ENCODE measurements around the gene CEP76. TPM values are rescaled to one million over a fixed set of nuclear protein-coding genes. Genes with fewer than 3 reads are reported as not detected.

CEP76 gene
- total RNA-seq, 1 experiment from 2014 or later: 18.6 TPM

DNA sequence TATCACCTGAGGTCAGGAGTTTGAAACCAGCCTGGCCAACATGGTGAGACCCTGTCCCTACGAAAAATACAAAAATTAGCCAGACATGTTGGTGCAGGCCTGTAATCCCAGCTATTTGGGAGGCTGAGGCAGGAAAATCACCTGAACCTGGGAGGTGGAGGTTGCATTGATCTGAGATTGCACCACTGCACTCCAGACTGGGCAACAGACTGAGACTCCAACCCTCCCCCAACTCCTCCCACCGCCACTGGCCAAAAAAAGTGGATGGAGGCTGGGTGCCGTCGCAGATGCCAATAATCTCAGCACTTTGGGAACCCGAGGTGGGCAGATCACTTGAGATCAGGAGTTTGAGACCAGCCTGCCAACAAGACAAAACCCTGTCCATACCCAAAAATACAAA, 34.5 kb downstream of the CEP76 start:
- WGBS (ENCODE audit: extremely low coverage, insufficient read length, low lambda C conversion rate): no CpG with 5 or more reads among the region's 5 CpGs
- no peaks in the 10 kb centered on the region for H4K20me1 ChIP-seq (ENCODE audit: control insufficient read depth, insufficient read depth, insufficient read length)
- no peak overlapping the region for H2BK15ac ChIP-seq (ENCODE audit: low read depth, low read length)
- no peaks in the 10 kb centered on the region for H3K23me2 ChIP-seq (ENCODE audit: insufficient read length, low read depth, low read length, poor library complexity, severe bottlenecking)
- no peaks in the 10 kb centered on the region for H3K9me3 Mint-ChIP-seq
- no peak overlapping the region for H4K8ac ChIP-seq (replicated peaks; ENCODE audit: insufficient read length, low read depth, low read length)
- no peak overlapping the region for H3K4ac ChIP-seq (ENCODE audit: low read depth, low read length)
- H3K23ac ChIP-seq (ENCODE audit: insufficient read length, low read depth, low read length): no peak overlapping the region
- TF ChIP-seq, protein P1, sequence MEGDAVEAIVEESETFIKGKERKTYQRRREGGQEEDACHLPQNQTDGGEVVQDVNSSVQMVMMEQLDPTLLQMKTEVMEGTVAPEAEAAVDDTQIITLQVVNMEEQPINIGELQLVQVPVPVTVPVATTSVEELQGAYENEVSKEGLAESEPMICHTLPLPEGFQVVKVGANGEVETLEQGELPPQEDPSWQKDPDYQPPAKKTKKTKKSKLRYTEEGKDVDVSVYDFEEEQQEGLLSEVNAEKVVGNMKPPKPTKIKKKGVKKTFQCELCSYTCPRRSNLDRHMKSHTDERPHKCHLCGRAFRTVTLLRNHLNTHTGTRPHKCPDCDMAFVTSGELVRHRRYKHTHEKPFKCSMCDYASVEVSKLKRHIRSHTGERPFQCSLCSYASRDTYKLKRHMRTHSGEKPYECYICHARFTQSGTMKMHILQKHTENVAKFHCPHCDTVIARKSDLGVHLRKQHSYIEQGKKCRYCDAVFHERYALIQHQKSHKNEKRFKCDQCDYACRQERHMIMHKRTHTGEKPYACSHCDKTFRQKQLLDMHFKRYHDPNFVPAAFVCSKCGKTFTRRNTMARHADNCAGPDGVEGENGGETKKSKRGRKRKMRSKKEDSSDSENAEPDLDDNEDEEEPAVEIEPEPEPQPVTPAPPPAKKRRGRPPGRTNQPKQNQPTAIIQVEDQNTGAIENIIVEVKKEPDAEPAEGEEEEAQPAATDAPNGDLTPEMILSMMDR (conservative IDR thresholded peaks at IDR 0.05): no peak
- H3K56ac ChIP-seq (ENCODE audit: insufficient read length, low read depth, low read length): no peak overlapping the region
- no peak overlapping the region for H3K14ac ChIP-seq (ENCODE audit: insufficient read depth, low read length)
- no peaks in the 10 kb centered on the region for H3K27me3 ChIP-seq (ENCODE audit: insufficient read depth, low read length)
- peaks cover 2 to 20% (median 8%) of the 10 kb centered on the region in 3 experiments; a peak in 5 of 7 replicates for H3K36me3 Mint-ChIP-seq (ENCODE audit: insufficient read depth in 1 of 3, low read depth in 3 of 3)
- H4K5ac ChIP-seq (ENCODE audit: insufficient read length, low read depth, low read length): no peak overlapping the region
- H3K27ac Mint-ChIP-seq: no peak overlapping the region
- no peaks in the 10 kb centered on the region for H3K4me1 Mint-ChIP-seq
- H3T11ph ChIP-seq (ENCODE audit: low read length): no peak overlapping the region
- H3K79me1 ChIP-seq (ENCODE audit: insufficient read depth, low read depth, low read length, poor library complexity, severe bottlenecking): no peaks in the 10 kb centered on the region
- H3K4me3 Mint-ChIP-seq: no peak overlapping the region
- H3K27ac ChIP-seq (ENCODE audit: insufficient read length, low read depth, low read length): no peak overlapping the region
- H3K79me2 ChIP-seq (ENCODE audit: insufficient read depth, low read length): no peaks in the 10 kb centered on the region
- no peak overlapping the region for H2BK12ac ChIP-seq (ENCODE audit: insufficient read length, low read depth, low read length)
- H4K91ac ChIP-seq (ENCODE audit: insufficient read length, low read depth, low read length): no peak overlapping the region
- H3K4me1 ChIP-seq (ENCODE audit: insufficient read depth, low read length): no peaks in the 10 kb centered on the region
- no peak overlapping the region for H2BK20ac ChIP-seq (ENCODE audit: low read depth, low read length, poor library complexity, severe bottlenecking)
- H3K4me2 ChIP-seq (ENCODE audit: insufficient read depth, insufficient read length, low read length): no peak overlapping the region
- H2AFZ ChIP-seq (ENCODE audit: low read length): no peak overlapping the region
- H2BK120ac ChIP-seq (ENCODE audit: low read depth, low read length, poor library complexity, severe bottlenecking): no peak overlapping the region
- H2AK5ac ChIP-seq (ENCODE audit: insufficient read length, low read length): no peak overlapping the region
- DNase-seq: no peak
- H3K18ac ChIP-seq (ENCODE audit: insufficient read length, low read depth, low read length): no peak overlapping the region
- H2BK5ac ChIP-seq (ENCODE audit: insufficient read length, low read length): no peak overlapping the region
- no peaks in the 10 kb centered on the region for H3K27me3 Mint-ChIP-seq (ENCODE audit: low read depth)
- no peaks in the 10 kb centered on the region for H3K9me3 ChIP-seq (ENCODE audit: control insufficient read depth, low read depth, low read length)
- no peak overlapping the region for H3K9ac ChIP-seq (ENCODE audit: extremely low read depth, insufficient read length, low read length)

All from H9 (cell line).